Activated naive CD4-positive, alpha-beta T cell treated with anti-CD3 and anti-CD28 coated beads, Interleukin-2, amount 50 U/mL, for 16 hours (primary cell): ENCODE measurements around the gene TTL.

Experiments used
- DNase-seq: peaks from one replicate; pipeline ENCODE4 v3.0.0-alpha.2; 2020

The TTL gene

GRCh38 chr2:112584891-112585250 is 102.9 kb downstream of the TTL start:
- DNase-seq, result no peak

DNA sequence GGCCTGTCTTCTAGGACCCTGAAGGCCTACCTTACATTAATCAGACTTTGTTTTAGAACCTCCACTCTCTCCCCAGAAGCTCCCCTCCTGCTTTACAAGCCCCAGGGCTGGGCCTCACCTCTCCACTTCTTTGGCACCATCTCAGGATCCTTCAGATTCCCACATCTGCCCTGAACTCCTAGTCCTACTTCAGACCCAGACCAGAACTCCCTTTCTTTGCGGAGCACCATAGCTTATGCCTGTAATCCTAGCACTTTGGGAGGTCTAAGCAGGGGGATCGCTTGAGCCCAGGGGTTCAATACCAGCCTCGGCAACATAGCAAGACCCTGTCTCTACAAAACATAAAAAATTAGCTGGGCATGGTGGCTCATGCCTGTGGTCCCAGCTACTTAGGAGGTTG is 103.4 kb downstream of the TTL start:
- no peak for DNase-seq

DNA sequence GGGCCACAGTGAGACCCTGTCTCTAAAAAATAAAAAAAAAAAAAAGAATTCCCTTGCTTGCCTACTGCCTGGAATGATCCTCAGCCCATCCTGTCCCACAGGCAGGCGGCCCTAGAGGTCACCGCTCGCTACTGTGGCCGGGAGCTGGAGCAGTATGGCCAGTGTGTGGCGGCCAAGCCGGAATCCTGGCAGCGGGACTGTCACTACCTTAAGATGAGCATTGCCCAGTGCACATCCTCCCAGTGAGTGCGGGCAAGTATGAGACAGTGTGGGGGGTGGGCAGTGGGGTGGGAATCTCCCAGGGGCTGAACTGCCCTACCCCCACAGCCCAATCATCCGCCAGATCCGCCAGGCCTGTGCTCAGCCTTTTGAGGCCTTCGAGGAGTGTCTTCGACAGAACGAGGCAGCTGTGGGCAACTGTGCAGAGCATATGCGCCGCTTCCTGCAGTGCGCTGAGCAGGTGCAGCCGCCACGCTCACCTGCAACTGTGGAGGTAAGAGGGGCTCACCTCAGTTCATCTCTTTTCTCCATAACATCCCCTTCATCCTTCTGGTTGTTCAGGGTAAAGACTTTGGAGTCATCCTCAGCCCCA is 104.0 kb downstream of the TTL start:
- DNase-seq, result no peak

- no peak for DNase-seq
Measured at GRCh38 chr2:112588611-112589045, 106.7 kb downstream of the TTL start.
